ENCODE measurements around the gene IFT57. TPM values are rescaled to one million over a fixed set of nuclear protein-coding genes. Genes with fewer than 3 reads are reported as not detected.

The IFT57 gene
- total and polyA plus RNA-seq, 10 of the 15 experiments (the other 5 are each of a cell fraction or from before 2014, with no cell fraction given): 1.8 to 25.0 (median 7.5) TPM

GRCh38 chr3:108130236-108130635 is 92.0 kb downstream of the IFT57 start:
- CTCF ChIA-PET: interaction anchor here (1.1 kb wide), 2 partner anchors 15 to 25 kb away, joined by 3 read pairs; no protein-coding TSS in a partner anchor
- DNase-seq (ENCODE audit: low read depth, low spot score): no peak
- peaks cover 49% of the 10 kb centered on the region for H3K4me1 ChIP-seq (ENCODE audit: control insufficient read depth, insufficient read depth, low read length)
- H3K79me2 ChIP-seq (ENCODE audit: control insufficient read depth, insufficient read depth, low read length): peaks cover 86% of the 10 kb centered on the region
- WGBS (ENCODE audit: insufficient coverage, insufficient replicate concordance, low lambda C conversion rate, missing lambda C conversion rate): 39% methylated on average over 4 of the region's 4 CpGs
- H3K9me3 ChIP-seq (replicated peaks; ENCODE audit: control insufficient read depth, insufficient read depth, low read length): no peaks in the 10 kb centered on the region; the same call in 2 of the 3 replicates
- H3K27me3 ChIP-seq (replicated peaks in 1 of 2; ENCODE audit: control insufficient read depth in 2 of 2, insufficient read depth in 2 of 2, low read length in 1 of 2): no peaks in the 10 kb centered on the region
- H3K4me2 ChIP-seq (ENCODE audit: control insufficient read depth, insufficient read depth): peak overlapping the region; percentile 43
- TF ChIP-seq, protein P1, sequence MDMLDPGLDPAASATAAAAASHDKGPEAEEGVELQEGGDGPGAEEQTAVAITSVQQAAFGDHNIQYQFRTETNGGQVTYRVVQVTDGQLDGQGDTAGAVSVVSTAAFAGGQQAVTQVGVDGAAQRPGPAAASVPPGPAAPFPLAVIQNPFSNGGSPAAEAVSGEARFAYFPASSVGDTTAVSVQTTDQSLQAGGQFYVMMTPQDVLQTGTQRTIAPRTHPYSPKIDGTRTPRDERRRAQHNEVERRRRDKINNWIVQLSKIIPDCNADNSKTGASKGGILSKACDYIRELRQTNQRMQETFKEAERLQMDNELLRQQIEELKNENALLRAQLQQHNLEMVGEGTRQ (IDR thresholded peaks at IDR 0.05; ENCODE audit: borderline replicate concordance, low read depth, low read length): no peak
- TF ChIP-seq KDM1A (IDR thresholded peaks at IDR 0.05; ENCODE audit: borderline replicate concordance) (no peak), SPI1 (IDR thresholded peaks at IDR 0.05; ENCODE audit: borderline replicate concordance, insufficient read depth, low read depth, low read length) (peak; percentile 78), SP1 (IDR thresholded peaks at IDR 0.05; ENCODE audit: low read depth, low read length) (no peak), SMC3 (IDR thresholded peaks at IDR 0.05; ENCODE audit: borderline replicate concordance, low read length) (no peak), ZNF217 (IDR thresholded peaks at IDR 0.05) (no peak), POLR2AphosphoS2 (IDR thresholded peaks at IDR 0.05; ENCODE audit: low read depth, low read length) (no peak), IRF4 (IDR thresholded peaks at IDR 0.05; ENCODE audit: low read depth, low read length) (no peak), CEBPB (IDR thresholded peaks at IDR 0.05; ENCODE audit: borderline replicate concordance in 1 of 2, low read depth in 2 of 2, low read length in 2 of 2) (no peak), JUND (IDR thresholded peaks at IDR 0.05; ENCODE audit: low read depth, low read length) (no peak), RCOR1 (conservative IDR thresholded peaks at IDR 0.05; ENCODE audit: low read depth, low read length) (no peak), IRF5 (IDR thresholded peaks at IDR 0.05; ENCODE audit: borderline replicate concordance) (no peak), ZNF622 (IDR thresholded peaks at IDR 0.05) (no peak), CHD4 (IDR thresholded peaks at IDR 0.05) (no peak), FOXM1 (IDR thresholded peaks at IDR 0.05; ENCODE audit: low read depth, low read length) (0 out of 2 replicates have a peak, but pooled peaks have one; percentile 13)
- TF ChIP-seq, protein P2, sequence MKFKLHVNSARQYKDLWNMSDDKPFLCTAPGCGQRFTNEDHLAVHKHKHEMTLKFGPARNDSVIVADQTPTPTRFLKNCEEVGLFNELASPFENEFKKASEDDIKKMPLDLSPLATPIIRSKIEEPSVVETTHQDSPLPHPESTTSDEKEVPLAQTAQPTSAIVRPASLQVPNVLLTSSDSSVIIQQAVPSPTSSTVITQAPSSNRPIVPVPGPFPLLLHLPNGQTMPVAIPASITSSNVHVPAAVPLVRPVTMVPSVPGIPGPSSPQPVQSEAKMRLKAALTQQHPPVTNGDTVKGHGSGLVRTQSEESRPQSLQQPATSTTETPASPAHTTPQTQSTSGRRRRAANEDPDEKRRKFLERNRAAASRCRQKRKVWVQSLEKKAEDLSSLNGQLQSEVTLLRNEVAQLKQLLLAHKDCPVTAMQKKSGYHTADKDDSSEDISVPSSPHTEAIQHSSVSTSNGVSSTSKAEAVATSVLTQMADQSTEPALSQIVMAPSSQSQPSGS (IDR thresholded peaks at IDR 0.05; ENCODE audit: low read length): no peak
- in situ Hi-C loops (cut with MboI): no loop called here
- no peaks in the 10 kb centered on the region for H4K20me1 ChIP-seq (ENCODE audit: control insufficient read depth, insufficient read depth)
- RAD21 ChIA-PET (ENCODE audit: unreplicated experiment): interaction anchor here (1.1 to 1.2 kb wide), 2 partner anchors 165 to 259 kb away, joined by 3 read pairs; no protein-coding TSS in a partner anchor
- intact Hi-C loops (cut with micrococcal nuclease; ENCODE audit: unreplicated experiment): no loop called here
- no TSS peak for BruUV-seq (replicated peaks)
- peak overlapping the region; percentile 6 for H3K4me3 ChIP-seq
- H3K36me3 ChIP-seq (ENCODE audit: control insufficient read depth in 2 of 2, insufficient read depth in 2 of 2, low read length in 1 of 2): peaks cover 0 to 10% of the 10 kb centered on the region in 2 experiments; a peak in 1 of 4 replicates
- POLR2A ChIA-PET: interaction anchor here (1.1 kb wide), 1 partner anchor 12 kb away, joined by 3 read pairs; no protein-coding TSS in a partner anchor
- FAIRE-seq: no peak
- SMC1A ChIA-PET (ENCODE audit: uncharacterized antibody, unreplicated experiment): interaction anchor here (0.6 to 2.2 kb wide), 7 partner anchors 9 to 162 kb away, joined by 3 to 8 read pairs (median 3); no protein-coding TSS in a partner anchor
- peak overlapping the region; percentile 23; the same call in 1 of the 2 replicates for H3K27ac ChIP-seq (ENCODE audit: control insufficient read depth, insufficient read depth)
- no peak for ATAC-seq
- H3K9ac ChIP-seq (ENCODE audit: control insufficient read depth, insufficient read depth, low read length): no peak overlapping the region
- no peak overlapping the region for H2AFZ ChIP-seq (ENCODE audit: control insufficient read depth, low read depth, low read length)
